A549 (cell line): ENCODE measurements around the gene MESP1.

Source experiments
- CBX2 ChIP-seq: fragments of 200-600 bp; sonication (generic); IDR thresholded peaks from 2 replicates; pipeline ENCODE4 v1.6.1; 2016; ENCODE audit warnings: low read depth, mild to moderate bottlenecking, borderline replicate concordance
- CBX8 ChIP-seq: fragments of 200-600 bp; sonication (generic); IDR thresholded peaks from 2 replicates; pipeline ENCODE4 v1.6.1; 2016
- CTCF ChIP-seq: fragments of >200 bp; sonication (Bioruptor Twin); formaldehyde crosslinking; IDR thresholded peaks from 3 replicates; pipeline ENCODE4 v1.5.1; 2016
- ESRRA ChIP-seq: fragments of 150-350 bp; IDR thresholded peaks from 2 replicates; pipeline ENCODE4 v1.6.1; 2014; ENCODE audit warnings: mild to moderate bottlenecking, low read length, borderline replicate concordance
- JUNB ChIP-seq: fragments of >200 bp; sonication (Bioruptor Twin); formaldehyde crosslinking; IDR thresholded peaks from 2 replicates; pipeline ENCODE4 v1.6.1; 2016
- KDM5A ChIP-seq: fragments of 200-600 bp; sonication (generic); IDR thresholded peaks from 2 replicates; pipeline ENCODE4 v1.6.1; 2016; ENCODE audit warnings: antibody characterized with exemption, mild to moderate bottlenecking
- PBX3 ChIP-seq: IDR thresholded peaks from 2 replicates; pipeline ENCODE4 v1.6.1; 2012
- RARB ChIP-seq: fragments of 250-450 bp; sonication (Bioruptor Pico); IDR thresholded peaks from 2 replicates; pipeline ENCODE4 v1.8.0; 2021; ENCODE audit warnings: mild to moderate bottlenecking, moderate library complexity
- REST ChIP-seq: fragments of 200-600 bp; sonication (generic); IDR thresholded peaks from 2 replicates; pipeline ENCODE4 v1.6.1; 2016; ENCODE audit warnings: antibody characterized with exemption, mild to moderate bottlenecking, moderate library complexity

GRCh38 chr15:89754361-89755154, 3.5 kb upstream of the MESP1 start:
- TF ChIP-seq CTCF (no peak), RARB (CRISPR knock-in tag) (no peak), CBX2 (no peak), ESRRA (no peak), JUNB (no peak), PBX3 (no peak), REST (no peak), CBX8 (no peak), KDM5A (no peak)
